Fibroblast of upper back skin (primary cell): ENCODE data around the gene BMP10.
A peak's percentile ranks its signal among the peaks of the same experiment; 100 is the strongest.

Experiments used
- DNase-seq: peaks from one replicate; pipeline ENCODE4 v3.0.0-alpha.2; 2013

The BMP10 gene

DNA sequence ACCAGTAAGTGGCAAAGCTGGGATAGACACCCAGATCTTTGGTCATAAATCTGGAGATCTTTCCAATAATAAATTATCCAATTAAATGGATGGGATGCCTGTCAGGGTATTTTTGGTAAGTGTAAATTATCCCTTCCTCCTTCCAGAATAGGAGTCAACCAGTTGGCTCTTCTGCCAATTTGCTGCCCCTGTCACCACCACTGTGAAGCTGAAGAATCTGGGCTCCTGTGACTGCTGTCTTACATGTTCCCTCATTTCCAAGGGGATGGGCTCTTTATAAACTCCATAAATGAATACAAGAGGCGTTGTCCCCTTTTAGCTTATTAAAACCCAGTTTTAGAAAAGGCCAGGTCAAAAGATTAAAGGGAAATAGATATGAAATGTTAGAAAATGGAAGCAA, 17.8 kb upstream of the BMP10 start:
- DNase-seq, result no peak

DNA sequence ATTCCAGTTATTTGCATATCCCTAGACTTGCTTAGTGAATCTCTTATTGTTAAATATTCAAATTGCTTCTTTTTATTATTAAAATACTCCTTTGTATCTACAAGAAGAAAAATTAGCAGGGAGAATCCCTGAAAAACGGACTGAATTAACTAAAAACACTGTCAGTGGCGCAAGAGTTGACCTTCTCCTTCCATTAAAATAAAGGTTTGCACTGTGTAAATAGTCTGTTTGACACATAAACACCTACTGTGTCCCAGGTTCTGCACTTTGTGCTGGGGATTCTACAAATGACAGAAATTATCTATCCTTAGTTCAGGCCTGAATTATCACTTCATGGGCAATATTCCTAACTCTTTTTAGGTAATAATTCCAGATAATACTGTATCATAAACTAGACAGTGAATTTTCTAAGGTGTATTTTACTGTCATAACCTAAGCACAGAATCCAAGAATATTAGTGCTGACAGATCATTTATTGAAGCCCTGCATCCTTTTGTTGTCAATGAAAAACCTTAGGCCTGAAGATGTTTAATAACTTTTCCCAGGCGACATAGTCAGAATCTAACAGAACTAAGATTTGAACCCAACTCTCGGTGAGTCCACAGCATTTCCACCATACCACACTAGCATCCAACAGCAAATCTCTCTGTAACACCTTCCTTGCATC, 17.0 kb upstream of the BMP10 start:
- no peak for DNase-seq

DNA sequence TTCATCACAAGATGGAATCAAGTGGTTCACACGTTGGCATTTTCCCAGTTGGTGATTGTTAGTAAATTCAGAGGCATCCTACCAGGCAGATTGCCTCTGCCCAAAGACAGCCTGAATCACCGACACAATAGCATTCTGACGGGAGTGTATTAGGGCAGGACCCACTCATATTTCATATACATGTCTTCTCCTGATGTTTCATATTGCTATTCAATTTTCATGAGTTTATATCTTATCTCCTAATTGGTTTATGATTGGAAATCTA, 14.5 kb upstream of the BMP10 start:
- DNase-seq, result no peak

DNA sequence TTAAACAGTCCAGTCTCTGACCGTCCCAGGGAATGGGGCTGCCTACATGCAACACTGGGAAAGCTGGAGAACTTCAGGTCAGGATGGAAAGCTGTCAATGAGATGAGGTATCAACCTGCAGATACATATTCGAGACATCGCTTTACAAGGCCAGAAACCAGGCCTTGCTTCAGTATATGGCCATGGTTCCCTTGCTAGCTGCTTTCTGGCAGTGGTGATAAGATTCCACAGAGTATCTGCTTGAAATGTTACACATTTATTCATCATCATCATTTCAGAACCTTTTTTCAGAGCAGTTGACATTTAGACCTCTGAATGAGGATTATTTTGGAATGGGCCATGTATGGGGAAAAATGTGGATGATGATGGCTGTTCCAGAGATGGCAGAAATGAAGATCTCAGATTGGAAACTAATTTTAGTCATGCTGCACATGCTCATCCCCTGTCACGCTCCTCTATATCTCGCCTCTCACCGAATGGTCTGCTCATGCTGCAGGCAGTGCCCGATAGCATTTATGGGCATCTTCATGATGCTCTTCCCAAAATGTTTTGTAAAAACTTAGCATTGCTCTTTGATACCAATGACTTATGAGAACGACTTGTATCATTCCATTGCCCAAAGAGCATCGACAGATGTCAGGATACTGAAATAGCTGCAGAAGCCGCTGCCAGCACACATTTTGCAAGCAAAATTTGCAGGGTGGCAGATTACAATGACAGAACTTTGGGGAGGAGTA, 14.0 kb upstream of the BMP10 start:
- DNase-seq, result no peak

DNA sequence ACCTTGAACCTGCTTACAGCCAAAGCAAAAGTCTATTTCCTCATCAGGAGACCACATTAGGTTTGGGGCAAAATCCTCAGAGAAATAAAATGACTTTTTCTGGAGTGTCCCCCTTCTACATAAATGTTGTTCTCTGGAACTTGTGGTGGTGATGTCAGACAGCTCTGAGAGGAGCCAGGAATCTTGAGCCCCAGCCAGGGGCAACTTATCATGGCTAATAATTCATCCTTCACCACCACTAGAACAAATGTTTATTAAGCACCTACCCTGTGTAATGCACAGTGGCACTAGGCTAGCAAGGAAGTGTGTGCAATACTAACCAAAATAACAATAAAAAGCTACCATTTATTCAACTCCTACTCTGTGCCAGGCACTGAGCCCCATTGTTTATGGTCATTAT, 9.0 kb upstream of the BMP10 start:
- no peak for DNase-seq

DNA sequence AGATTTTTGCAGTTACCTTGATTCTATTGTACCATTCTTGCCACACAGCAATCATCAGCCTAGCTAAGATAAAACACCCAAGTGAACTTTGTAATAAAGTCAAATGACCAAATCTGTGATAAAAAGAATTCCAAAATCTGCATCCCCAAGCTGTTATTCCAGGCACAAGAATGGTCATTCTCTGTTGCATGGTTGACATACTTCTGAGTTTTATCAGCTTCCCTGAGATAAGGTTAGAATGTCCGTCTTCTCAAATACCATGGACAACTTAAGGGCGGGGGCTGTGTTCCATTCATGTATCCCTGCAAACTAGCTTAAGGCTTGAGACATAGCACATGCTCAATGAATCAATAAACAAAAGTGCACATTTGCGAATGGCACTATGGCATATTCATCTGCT, 8.1 kb upstream of the BMP10 start:
- DNase-seq, result peak; percentile 29

DNA sequence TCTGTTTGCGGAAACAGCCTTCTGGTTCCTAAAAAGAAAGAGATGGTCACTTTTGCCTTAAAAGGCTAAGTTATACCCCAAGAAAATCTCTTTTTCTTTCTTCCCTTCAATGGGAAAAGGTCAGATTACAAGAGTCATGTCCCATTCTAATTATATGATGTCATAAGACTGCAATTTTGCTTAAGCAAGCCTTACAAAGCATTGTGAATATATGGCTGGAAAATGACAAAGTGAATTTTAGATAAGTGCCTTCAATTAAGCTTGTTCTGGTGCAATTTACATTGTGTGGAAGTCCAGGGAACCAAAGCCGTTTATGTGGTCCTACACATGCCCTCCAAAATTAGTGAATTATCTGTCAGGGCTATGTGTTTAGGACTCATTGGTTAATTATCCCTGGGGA, 7.6 kb upstream of the BMP10 start:
- DNase-seq, result peak; percentile 34

DNA sequence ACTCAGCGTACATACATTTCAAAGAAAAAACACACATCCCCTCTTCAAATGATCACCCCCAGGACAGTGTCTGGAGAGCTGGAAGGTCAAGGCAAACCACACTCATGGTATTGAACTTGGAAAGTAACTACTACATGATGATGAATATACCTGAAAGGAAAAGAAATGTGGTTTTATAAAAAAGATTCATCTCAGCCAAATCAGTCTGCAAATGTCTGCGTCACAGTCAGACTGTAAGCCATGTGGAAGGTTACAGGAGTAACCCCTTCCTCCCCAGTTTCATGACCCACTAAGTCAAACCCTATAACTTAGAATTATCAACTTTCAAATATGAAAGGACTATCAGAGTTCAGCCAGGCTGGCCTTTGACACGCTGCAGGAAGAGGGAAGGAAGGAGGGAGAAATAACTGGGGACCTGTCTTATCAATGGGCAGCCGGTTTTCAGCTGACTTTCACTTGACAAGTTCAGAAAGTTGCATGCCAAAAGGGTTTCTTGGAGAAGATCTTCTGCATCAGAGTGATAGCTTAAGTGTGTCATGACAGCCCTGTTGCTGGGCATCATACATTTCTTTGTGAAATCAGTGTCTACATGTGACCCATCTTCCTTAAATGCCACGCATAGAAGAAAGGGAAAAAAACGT, 7.0 kb upstream of the BMP10 start:
- DNase-seq, result peak; percentile 17

DNA sequence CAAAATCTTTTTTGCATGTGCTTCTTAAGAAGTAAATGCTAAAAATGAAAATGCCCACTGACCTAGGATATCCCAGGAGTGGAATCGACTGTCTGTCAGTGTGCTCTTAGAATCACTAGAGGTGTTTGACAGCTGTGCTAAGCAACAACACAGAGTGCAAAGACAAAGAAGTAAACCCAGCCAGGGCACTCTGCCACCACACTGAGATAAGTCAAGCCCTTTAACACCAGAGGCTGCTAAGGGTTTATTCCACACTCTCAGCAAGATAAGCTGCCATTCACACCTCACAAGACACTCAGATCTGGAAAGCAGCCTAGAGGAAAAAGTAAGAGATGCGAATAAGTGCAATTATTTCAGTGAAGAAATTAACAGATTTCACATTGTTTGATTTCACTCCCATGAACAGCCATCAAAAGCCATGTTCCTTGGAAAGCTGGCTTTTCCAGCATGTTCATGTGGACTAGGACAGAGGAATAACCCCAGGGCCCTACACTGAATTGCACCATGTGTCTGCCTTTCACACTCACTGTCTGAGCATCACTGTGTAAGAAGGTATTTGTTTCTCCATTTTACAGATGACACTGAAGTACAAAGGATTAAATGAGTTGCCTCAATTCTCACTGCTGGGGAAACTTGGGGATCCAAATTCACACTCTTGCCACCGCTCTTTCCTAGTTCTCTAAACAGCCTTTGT, 6.0 kb upstream of the BMP10 start:
- no peak for DNase-seq

DNA sequence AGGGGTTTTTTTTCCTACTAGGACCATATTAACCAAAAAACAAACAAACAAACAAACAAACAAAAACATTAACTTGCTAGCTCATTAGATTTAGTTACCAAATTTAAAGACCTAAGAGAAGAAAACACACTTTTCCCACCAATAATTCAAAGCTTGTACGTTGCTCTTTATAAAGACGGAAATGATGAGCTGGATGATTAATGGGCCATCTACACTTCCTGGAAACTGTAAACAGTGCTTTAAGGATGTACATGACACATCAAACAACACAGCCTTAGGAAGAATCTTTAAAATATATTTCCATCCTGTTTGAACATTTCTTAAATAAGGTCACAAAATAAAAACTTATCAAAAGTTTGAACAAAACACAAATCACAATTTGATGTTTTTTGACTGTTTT, 982 bp downstream of the BMP10 start:
- peak; percentile 9 for DNase-seq

DNA sequence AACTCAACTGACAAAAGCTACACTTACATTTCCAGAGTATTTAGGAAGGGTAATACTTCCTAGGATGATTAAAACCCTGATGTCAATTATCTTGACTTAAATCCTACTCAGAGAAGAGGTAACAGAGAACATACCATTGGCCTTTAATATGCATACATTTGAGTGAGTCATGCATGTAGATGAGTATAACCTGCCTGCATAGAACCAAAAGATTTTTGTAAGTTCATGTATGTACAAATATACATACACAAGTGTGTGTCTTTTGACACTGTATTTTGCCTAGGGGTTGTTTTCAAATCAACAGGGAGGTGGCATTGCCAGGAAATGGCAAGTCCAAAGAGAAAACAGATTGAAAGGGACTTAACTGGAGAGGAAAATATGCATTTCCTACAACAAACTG, 6.1 kb downstream of the BMP10 start:
- DNase-seq, result no peak

DNA sequence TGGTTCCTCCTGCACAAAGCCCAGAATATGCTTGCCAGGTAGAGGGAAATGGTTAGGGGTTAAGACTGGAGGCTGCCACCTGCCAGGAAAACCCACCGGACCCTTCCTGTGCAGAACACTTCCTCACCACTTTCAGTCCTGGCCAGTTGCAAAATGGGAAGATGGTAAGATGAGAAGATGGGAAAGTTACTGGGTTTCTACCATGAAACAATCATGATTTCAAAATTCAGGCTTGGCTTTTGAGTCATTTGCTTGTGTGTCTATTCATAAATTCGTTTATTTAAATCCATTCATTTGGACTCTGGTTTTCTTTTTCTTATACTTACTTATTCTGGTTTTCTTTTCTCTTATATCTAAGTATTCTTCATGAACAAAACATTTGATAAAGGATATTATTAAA, 7.2 kb downstream of the BMP10 start:
- DNase-seq, result no peak

DNA sequence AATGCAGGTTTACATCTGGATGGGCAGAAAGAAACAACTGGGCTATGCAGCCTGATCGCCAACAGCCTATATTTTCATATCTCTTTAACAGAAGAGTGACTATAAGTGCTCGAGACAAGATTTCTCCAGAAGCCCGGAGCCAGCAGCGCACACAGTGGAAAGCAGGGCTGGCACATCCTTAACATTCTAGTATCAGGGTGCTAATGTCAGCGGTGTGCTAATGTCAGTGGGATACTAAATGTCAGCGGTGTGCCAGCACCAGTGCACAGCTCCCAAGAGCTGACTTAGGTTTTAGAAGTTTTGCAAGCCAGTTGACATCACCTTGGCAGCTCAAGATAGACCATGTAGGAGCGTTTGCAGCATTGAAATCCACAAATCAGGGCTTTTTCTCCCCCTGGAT, 8.3 kb downstream of the BMP10 start:
- DNase-seq, result no peak

DNA sequence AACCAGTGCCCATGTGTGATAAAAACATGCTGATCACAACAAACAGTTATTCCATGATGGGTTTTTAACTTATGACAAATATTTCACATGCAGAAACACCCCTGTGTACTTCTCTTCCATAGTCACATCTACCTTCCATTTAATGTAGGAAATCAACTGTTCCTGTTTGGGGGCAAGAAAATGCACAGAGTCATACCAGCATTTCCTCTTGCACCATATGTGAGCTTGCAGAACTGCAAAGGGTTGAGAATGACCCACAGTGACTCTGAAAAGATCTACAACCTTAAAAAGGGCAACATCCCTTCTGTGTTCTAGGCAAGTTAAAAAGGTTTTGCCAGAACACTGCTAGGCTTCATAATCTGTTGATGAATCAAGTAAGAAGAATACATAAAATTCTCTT, 9.9 kb downstream of the BMP10 start:
- DNase-seq, result no peak

DNA sequence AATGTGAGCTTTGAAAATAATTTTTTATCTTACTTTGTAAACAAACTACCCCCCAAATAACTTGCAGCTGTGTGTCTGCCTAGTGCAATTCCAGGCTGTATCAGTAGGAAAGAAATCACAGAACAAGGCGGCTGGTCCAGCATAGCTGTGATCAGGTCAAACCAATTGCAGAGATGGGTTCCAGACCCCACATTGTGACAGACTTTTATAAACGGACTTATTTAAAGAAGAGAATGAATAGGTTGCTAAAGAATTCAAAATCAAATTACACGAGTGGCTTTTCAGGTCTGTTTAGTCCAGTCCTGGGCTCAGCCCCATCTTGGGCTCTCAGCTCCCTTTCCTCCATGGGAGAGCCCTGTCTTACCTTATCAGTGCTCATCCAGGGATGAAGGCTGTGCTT, 11.1 kb downstream of the BMP10 start:
- no peak for DNase-seq

DNA sequence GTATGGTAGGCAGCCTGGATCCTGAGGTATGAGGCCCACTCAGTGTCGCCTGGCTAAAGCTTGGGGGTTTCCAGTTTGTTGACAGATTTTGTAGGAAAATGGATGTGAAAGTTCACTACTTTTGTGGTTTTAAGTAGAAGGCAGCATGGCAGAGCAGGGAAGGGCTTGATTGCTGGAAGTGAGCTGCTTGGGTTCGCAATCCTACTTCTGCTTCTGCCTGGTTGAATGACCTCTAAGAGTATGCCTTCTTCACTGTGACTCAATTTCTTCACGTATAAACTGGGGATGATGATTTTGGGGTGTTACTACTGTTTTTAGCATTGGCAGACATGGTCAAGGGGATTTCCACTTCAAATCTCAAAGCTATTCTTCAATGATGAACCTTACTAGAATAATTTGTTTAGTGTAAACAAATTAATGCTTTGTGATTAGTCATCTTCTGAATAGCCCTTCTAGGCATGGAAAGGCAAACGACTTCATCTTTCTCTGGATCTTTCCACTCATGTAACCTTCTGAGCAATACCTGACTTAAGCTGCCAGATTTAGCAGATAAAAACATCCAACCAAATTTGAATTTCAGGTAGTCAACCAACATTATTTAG, 13.2 kb downstream of the BMP10 start:
- no peak for DNase-seq

DNA sequence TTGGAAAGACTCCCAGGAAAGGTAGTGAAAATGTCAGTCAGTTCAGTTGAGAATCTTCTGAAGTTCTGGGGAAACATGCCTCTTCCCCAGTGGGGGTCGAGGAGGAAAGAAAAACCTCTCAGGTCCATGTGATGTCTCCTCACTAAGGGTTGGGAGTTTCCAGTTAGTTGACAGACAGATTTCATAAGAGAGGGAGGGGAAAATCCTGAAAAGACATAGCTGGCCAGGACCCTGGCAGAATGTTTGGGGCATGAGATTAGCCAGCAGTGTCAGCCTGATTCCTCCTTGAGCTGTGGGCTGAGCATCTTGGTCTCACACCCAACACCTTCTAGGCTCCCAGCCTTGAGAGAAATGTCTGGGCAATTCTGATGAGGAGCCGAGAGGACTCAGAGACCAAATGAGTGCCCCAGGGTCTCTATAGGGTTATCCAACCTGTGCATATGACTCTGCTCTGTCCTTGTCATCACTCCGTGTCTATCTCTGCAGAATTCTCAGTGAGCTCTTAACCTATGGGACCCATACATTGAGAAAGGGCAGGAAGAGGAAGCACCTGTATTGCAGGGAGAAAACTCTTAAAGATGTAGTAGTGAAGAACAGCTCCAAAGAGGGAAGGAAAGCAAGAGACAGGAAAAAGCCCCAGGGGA, 13.9 kb downstream of the BMP10 start:
- no peak for DNase-seq

DNA sequence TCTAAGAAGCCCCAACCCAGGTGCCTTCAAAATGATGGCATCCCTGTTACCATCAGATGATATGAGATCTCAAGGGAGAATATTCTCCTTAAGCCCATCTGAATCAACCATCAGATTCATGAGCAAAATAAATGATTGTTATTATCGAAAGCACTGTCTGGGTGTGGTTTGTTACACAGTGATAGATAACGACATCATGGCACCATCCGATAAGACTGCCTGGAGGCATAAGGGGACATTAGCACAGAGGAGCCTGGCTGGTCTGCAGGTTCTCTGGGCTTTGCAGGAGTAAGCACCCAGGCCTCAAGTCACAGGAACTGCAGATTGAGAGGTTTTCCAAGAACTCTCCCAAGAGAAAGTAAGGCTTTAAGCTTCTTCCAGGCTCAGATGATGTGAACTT, 15.6 kb downstream of the BMP10 start:
- DNase-seq, result no peak

DNA sequence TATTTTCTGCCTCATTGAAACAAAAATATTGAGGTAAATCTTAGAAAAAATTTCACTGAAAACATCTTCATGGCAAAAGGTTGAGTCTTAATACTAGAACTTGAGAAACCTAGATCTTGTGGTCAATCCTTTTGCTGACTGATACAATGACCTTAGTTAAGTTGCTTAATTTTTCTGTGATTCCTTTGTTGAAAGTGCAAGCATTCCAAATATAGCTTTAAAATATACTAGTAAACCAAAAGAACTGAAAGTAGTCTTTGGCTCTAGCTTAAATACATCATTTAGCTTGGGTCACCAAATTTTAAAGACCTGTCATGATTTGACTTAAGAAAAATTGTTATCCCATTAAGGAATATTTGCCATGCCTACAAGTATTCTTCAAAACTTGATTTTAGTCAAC, 16.7 kb downstream of the BMP10 start:
- DNase-seq, result no peak

DNA sequence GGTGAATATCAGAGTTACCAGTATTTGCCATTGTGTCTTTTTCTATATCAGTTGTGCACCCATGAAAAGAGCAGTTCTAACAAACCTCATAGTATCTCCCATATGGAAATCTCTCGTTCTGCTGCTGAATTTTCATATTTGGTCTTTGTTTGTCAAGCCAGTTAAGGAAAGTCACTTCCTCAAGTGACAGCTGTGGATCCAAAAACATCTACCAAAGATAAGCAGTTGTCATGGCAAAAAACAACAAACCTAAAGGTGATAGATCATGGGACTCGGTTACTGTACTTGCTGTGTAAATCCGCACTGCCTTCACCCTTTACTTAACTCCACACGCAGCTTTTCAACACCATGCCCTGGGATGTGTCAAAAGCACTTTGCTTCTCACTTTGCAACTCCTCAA, 17.3 kb downstream of the BMP10 start:
- DNase-seq, result no peak

DNA sequence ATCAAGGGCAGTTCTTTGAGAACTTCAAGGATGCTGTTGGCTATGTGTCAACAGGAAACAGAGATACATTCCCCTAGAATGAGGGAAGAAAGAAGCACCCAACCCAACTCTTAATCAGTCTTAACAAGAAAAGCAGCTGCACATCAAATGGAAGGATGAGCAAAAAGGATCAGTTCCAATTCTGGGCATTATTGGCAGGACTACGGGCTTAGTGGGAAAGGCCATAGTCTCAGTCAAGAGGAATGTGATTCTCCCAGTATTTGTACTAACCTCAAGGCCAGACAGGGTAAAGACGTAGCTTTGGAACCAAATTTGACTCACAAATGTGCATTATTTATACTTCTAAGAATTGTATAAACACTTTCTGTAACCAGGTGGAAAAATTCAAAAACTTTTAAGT, 18.2 kb downstream of the BMP10 start:
- DNase-seq, result no peak

DNA sequence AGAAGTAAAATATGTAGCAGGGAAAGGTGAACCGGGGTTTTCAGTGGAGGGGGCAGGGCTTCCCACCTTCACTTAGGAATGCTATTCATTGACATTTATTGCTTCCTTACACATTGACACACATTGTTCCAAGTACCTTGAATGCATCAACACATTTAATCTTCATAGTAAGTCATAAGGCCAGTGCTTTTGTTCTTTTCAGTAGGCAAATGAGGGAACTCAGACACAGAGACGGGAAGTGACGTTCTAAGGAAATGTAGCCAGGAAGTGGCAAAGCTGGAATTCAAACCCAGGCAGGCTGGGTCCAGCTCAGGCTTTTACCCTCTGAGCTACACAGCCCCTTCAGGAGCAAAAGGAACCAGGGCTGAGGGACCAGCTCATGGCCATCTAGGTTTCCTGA, 20.7 kb downstream of the BMP10 start:
- no peak for DNase-seq

DNA sequence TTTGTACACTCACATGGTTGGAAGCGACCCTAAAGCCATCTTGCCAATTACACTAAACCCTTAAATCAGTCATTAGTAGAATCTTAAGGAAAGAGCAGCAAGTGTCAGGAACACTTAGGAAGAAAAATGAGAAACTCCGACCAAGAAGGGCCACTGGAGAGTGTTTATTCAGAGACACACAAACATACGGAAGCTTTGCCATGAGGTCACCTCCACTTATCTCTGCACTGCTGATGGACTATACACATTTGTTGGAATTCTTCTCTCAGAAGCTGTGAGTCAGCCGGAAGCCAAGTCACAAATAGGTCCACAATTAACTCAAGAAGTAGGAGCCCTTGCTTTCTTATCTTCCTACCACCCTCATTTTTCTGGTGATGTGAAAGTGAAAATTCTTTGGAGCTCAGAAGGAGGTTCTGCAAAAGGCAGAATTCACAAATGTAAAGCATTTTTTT, 21.6 kb downstream of the BMP10 start:
- no peak for DNase-seq
